H1 (cell line): Measurements from ENCODE around the gene NRXN2. TPM values are rescaled to one million over a fixed set of nuclear protein-coding genes. Genes with fewer than 3 reads are reported as not detected.

Experiments used
- CTCF ChIA-PET: fragments of 300-600 bp; sonication (Branson Sonifier 250); formaldehyde crosslinking; loops from one replicate; lab custom pipeline; 2021; ENCODE audit not compliant: partially characterized antibody; lab: Charles Lee
- POLR2A ChIA-PET: fragments of 300-600 bp; sonication (Branson Sonifier 250); formaldehyde crosslinking; loops from one replicate; lab custom pipeline; 2021; ENCODE audit warnings: inconsistent platforms; ENCODE audit not compliant: partially characterized antibody; lab: Charles Lee
- DNase-seq, 2 experiments: peaks; one replicate each; pipeline versions ENCODE4 v3.0.0 to v3.0.0-alpha.2; 2010 to 2022; ENCODE audit warnings: low spot score in 2 of 2, low read depth in 1 of 2, mixed read lengths in 1 of 2
- FAIRE-seq: peaks from 2 replicates; lab custom pipeline; 2011; peaks lifted over from hg19 to GRCh38; lab: Jason Lieb, UNC
- H2AFZ ChIP-seq: 2 replicates; pipeline ENCODE4 v1.8.1; 2012; ENCODE audit warnings: low read length, inconsistent platforms
- H2AK5ac ChIP-seq: 2 replicates; pipeline ENCODE4 v1.6.1; 2013; ENCODE audit warnings: low read depth, low read length
- H2BK120ac ChIP-seq: replicated peaks from 2 replicates; pipeline ENCODE3; 2013; ENCODE audit warnings: low read depth, low read length, inconsistent platforms
- H2BK12ac ChIP-seq: 2 replicates; pipeline ENCODE4 v1.6.1; 2013; ENCODE audit warnings: low read depth, low read length
- H2BK15ac ChIP-seq: 2 replicates; pipeline ENCODE4 v1.6.1; 2013; ENCODE audit warnings: low read length
- H2BK20ac ChIP-seq: 2 replicates; pipeline ENCODE4 v1.6.1; 2013; ENCODE audit warnings: low read length
- H2BK5ac ChIP-seq: 2 replicates; pipeline ENCODE4 v1.6.1; 2013; ENCODE audit warnings: low read depth, low read length
- H3K14ac ChIP-seq: 2 replicates; pipeline ENCODE4 v1.6.1; 2013; ENCODE audit warnings: inconsistent platforms; ENCODE audit not compliant: insufficient read length
- H3K18ac ChIP-seq: 2 replicates; pipeline ENCODE4 v1.6.1; 2013; ENCODE audit warnings: low read length; ENCODE audit errors: extremely low read depth
- H3K23ac ChIP-seq: 2 replicates; pipeline ENCODE4 v1.6.1; 2013; ENCODE audit warnings: inconsistent platforms; ENCODE audit not compliant: insufficient read length
- H3K23me2 ChIP-seq: 2 replicates; pipeline ENCODE4 v1.6.1; 2013; ENCODE audit warnings: low read depth, low read length
- H3K27ac ChIP-seq: 2 replicates; pipeline ENCODE4 v1.6.1; 2011; ENCODE audit warnings: low read depth, low read length, inconsistent platforms
- H3K27me3 ChIP-seq, 4 experiments: replicated peaks in 1 of 4; 1 replicate in 1 of 4; 2 replicates in 3 of 4; pipeline versions ENCODE4 v1.6.1 to v1.8.1; 2011 to 2013; ENCODE audit warnings: low read length in 3 of 4, mild to moderate bottlenecking in 3 of 4, inconsistent platforms in 2 of 4, mixed read lengths in 2 of 4, moderate library complexity in 1 of 4; ENCODE audit not compliant: control insufficient read depth in 3 of 4, insufficient read depth in 3 of 4; ENCODE audit errors: extremely low read depth in 1 of 4
- H3K36me3 ChIP-seq, 4 experiments: 2 replicates each; pipeline versions ENCODE4 v1.6.1 to v1.8.1; 2011 to 2013; ENCODE audit warnings: mild to moderate bottlenecking in 4 of 4, low read length in 3 of 4, moderate library complexity in 2 of 4, control low read depth in 1 of 4, inconsistent platforms in 1 of 4; ENCODE audit not compliant: insufficient read depth in 4 of 4, control insufficient read depth in 2 of 4
- H3K4ac ChIP-seq: replicated peaks from 2 replicates; pipeline ENCODE3; 2013; ENCODE audit warnings: low read length, low read depth, mixed read lengths, inconsistent platforms; ENCODE audit not compliant: insufficient read length
- H3K4me1 ChIP-seq, 4 experiments: replicated peaks in 1 of 4; 1 replicate in 1 of 4; 2 replicates in 3 of 4; pipeline versions ENCODE4 v1.6.1 to v1.8.1; 2011 to 2013; ENCODE audit warnings: low read length in 3 of 4, inconsistent platforms in 2 of 4, mixed read lengths in 1 of 4; ENCODE audit not compliant: insufficient read depth in 4 of 4, control insufficient read depth in 3 of 4
- H3K4me2 ChIP-seq, 2 experiments: 2 replicates each; pipeline versions ENCODE4 v1.6.1 to v1.8.1; 2011 to 2013; ENCODE audit warnings: low read depth in 2 of 2, low read length in 2 of 2, control low read depth in 1 of 2, inconsistent platforms in 1 of 2, mild to moderate bottlenecking in 1 of 2; ENCODE audit not compliant: insufficient read depth in 1 of 2
- H3K4me3 ChIP-seq, 4 experiments: fragments of 200-600, 300-600 bp in 1 of 4; sonication (generic), shearing (Covaris generic), sonication (Bioruptor Twin) in 1 of 4; 2 replicates each; pipeline versions ENCODE4 v1.5.1 to v1.8.1; 2011 to 2016; ENCODE audit warnings: low read length in 4 of 4, low read depth in 3 of 4, control low read depth in 2 of 4, inconsistent platforms in 2 of 4, mild to moderate bottlenecking in 2 of 4, mixed read lengths in 1 of 4, moderate library complexity in 1 of 4; ENCODE audit not compliant: insufficient read depth in 2 of 4; ENCODE audit errors: extremely low read depth in 1 of 4
- H3K56ac ChIP-seq: replicated peaks from 2 replicates; pipeline ENCODE3; 2013; ENCODE audit warnings: low read depth, mild to moderate bottlenecking, mixed read lengths, low read length, inconsistent platforms; ENCODE audit not compliant: insufficient read length
- H3K79me1 ChIP-seq: 2 replicates; pipeline ENCODE4 v1.6.1; 2013; ENCODE audit warnings: low read depth, low read length, control low read depth
- H3K79me2 ChIP-seq, 2 experiments: 2 replicates each; pipeline versions ENCODE4 v1.6.1 to v1.8.1; 2012 to 2013; ENCODE audit warnings: low read length in 2 of 2, mild to moderate bottlenecking in 2 of 2, inconsistent platforms in 1 of 2; ENCODE audit not compliant: insufficient read depth in 2 of 2, control insufficient read depth in 1 of 2
- H3K9ac ChIP-seq, 4 experiments: replicated peaks in 1 of 4; 1 replicate in 1 of 4; 2 replicates in 3 of 4; pipeline versions ENCODE4 v1.6.1 to v1.8.1; 2011 to 2013; ENCODE audit warnings: low read depth in 3 of 4, low read length in 3 of 4, control low read depth in 2 of 4, mild to moderate bottlenecking in 2 of 4, moderate library complexity in 2 of 4, inconsistent platforms in 1 of 4; ENCODE audit errors: extremely low read depth in 1 of 4
- H3K9me3 ChIP-seq, 2 experiments: 2 replicates each; pipeline versions ENCODE4 v1.6.1 to v1.8.1; 2012 to 2013; ENCODE audit warnings: mild to moderate bottlenecking in 2 of 2, moderate library complexity in 2 of 2, control low read depth in 1 of 2, inconsistent platforms in 1 of 2, low read depth in 1 of 2, low read length in 1 of 2, mixed read lengths in 1 of 2; ENCODE audit not compliant: insufficient read depth in 2 of 2
- H4K20me1 ChIP-seq, 2 experiments: replicated peaks in 1 of 2; 2 replicates each; pipeline versions ENCODE3 to v1.8.1; 2011 to 2013; ENCODE audit warnings: inconsistent platforms in 2 of 2, low read length in 2 of 2, mild to moderate bottlenecking in 1 of 2; ENCODE audit not compliant: insufficient read depth in 2 of 2, control insufficient read depth in 1 of 2
- H4K5ac ChIP-seq: 2 replicates; pipeline ENCODE4 v1.6.1; 2013; ENCODE audit warnings: low read length, low read depth, mixed read lengths, inconsistent platforms; ENCODE audit not compliant: insufficient read length
- H4K8ac ChIP-seq: 2 replicates; pipeline ENCODE4 v1.8.0; 2013; ENCODE audit warnings: mild to moderate bottlenecking, moderate library complexity, low read length, inconsistent platforms; ENCODE audit not compliant: insufficient read depth; ENCODE audit errors: extremely low read depth
- H4K91ac ChIP-seq: replicated peaks from 2 replicates; pipeline ENCODE3; 2013; ENCODE audit warnings: low read length, mixed read lengths, inconsistent platforms; ENCODE audit not compliant: insufficient read length
- BACH1 ChIP-seq: IDR thresholded peaks from 2 replicates; pipeline ENCODE4 v1.6.1; 2012; ENCODE audit warnings: low read length, improper control_type of control experiment
- CTBP2 ChIP-seq: IDR thresholded peaks from 2 replicates; pipeline ENCODE4 v1.7.0; 2011; ENCODE audit warnings: borderline replicate concordance, mild to moderate bottlenecking, moderate library complexity, mixed read lengths, low read length; ENCODE audit not compliant: insufficient read depth, insufficient read length
- GABPA ChIP-seq: IDR thresholded peaks from 2 replicates; pipeline ENCODE4 v1.6.1; 2011; ENCODE audit warnings: mild to moderate bottlenecking, low read length, moderate library complexity, borderline replicate concordance; ENCODE audit not compliant: insufficient read depth
- JUN ChIP-seq: IDR thresholded peaks from 2 replicates; pipeline ENCODE4 v1.6.1; 2011; ENCODE audit warnings: low read depth, mild to moderate bottlenecking, improper control_type of control experiment, low read length
- NANOG ChIP-seq: IDR thresholded peaks from 2 replicates; pipeline ENCODE4 v1.6.1; 2011; ENCODE audit warnings: low read length, low read depth, mild to moderate bottlenecking, inconsistent platforms; ENCODE audit not compliant: insufficient read depth, poor library complexity, severe bottlenecking
- SIX5 ChIP-seq: IDR thresholded peaks from 2 replicates; pipeline ENCODE4 v1.6.1; 2011; ENCODE audit warnings: mild to moderate bottlenecking, low read depth, low read length
- WGBS, 2 experiments: shearing (Covaris generic) in 1 of 2; methylation state at CpG; one replicate each; pipeline versions ENCODE4 v1.1.6 to v1.1.7; 2013 to 2015; ENCODE audit warnings: low lambda C conversion rate in 2 of 2, mixed read lengths in 2 of 2, inconsistent platforms in 1 of 2, low coverage in 1 of 2, missing lambda C conversion rate in 1 of 2; ENCODE audit not compliant: insufficient replicate concordance in 2 of 2, insufficient coverage in 1 of 2, insufficient read length in 1 of 2; ENCODE audit errors: extremely low coverage in 1 of 2, missing lambda C conversion rate in 1 of 2; 5-methylcytosine and 5-hydroxymethylcytosine counted together
- polyA plus RNA-seq, 7 experiments: library from polyadenylated mRNA; depleted of rRNA in 3 of 7; stranded (reverse) in 5 of 7; unstranded in 2 of 7; fragments of >200 nt in 5 of 7; fragments of 200-250 nt in 2 of 7; gene quantifications; 1 replicate in 5 of 7; 2 replicates in 1 of 7; 4 replicates in 1 of 7; pipeline versions ENCODE4 v1.2.1 to v1.2.3, GENCODE V29; 2011 to 2013; ENCODE audit warnings: missing spikeins in 2 of 7, mixed read lengths in 2 of 7
- total RNA-seq: library from RNA; stranded (reverse); fragmentation: NEBNext Ultra II Directional; extraction: Animal tissue kit (Norgen Biotek cat#: 25700); gene quantifications from 2 replicates; pipeline ENCODE4 v1.2.1, GENCODE V29; 2021

NRXN2 gene
- total and polyA plus RNA-seq, 2 of the 8 experiments (the other 6 are each of a cell fraction or from before 2014, with no cell fraction given) = 1.3 to 11.5 TPM

DNA sequence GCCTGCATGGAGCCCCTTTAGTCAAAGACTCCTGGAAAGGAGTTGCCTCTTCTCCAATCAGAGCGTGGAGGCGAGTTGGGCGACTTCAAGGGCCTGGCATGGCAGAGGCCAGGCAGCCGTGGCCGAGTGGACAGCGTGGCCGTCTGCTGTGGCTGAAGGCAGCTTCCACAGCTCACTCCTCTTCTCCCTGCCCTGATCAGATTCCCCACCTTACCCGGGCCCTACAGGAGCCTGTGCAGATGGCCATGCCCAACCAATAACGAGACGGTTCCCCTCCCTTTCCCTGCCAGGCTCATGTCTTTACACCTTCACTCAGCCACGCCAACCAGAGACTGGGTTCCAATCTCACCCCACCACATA lies 152.0 kb downstream of the NRXN2 start:
- Histone ChIP-seq H3K27me3 (peaks cover 0 to 3% (median 0%) of the 10 kb centered on the region in 4 experiments; a peak in 3 of 7 replicates), H4K20me1 (no peaks in the 10 kb centered on the region), H3K14ac (no peak overlapping the region), H3K18ac (no peak overlapping the region; the same call in 1 of the 2 replicates), H2BK120ac (no peak overlapping the region), H2BK12ac (peak overlapping the region; percentile 75; the same call in 1 of the 2 replicates), H2AFZ (no peak overlapping the region), H3K23me2 (no peaks in the 10 kb centered on the region), H3K9ac (no peak overlapping the region), H3K9me3 (no peaks in the 10 kb centered on the region), H4K5ac (no peak overlapping the region), H3K27ac (no peak overlapping the region), H3K79me1 (no peaks in the 10 kb centered on the region), H4K8ac (no peak overlapping the region), H3K36me3 (no peaks in the 10 kb centered on the region), H2BK5ac (no peak overlapping the region), H2BK15ac (peak overlapping the region; percentile 61; the same call in 1 of the 2 replicates)
- DNase-seq (no peak), FAIRE-seq (no peak)
- WGBS, 2 experiments = 88% methylated on average over 11 of the region's 11 CpGs; no CpG with 5 or more reads in 1 of the 2 experiments
- CTCF ChIA-PET = interaction anchor here (0.9 to 3.0 kb wide), 6 partner anchors 10 to 174 kb away, joined by 3 to 17 read pairs (median 4); no protein-coding TSS in a partner anchor
- TF ChIP-seq CTBP2 (no peak), GABPA (no peak), SIX5 (no peak), NANOG (no peak), BACH1 (no peak), JUN (no peak)
- TF ChIP-seq, all 59 proteins: peak for 0
- no peak overlapping the region for H3K4ac ChIP-seq
- H3K4me2 ChIP-seq = no peak overlapping the region
- no peak overlapping the region for H2BK20ac ChIP-seq
- H3K4me3 ChIP-seq = no peak overlapping the region
- H3K23ac ChIP-seq = no peak overlapping the region
- no peak overlapping the region for H4K91ac ChIP-seq
- POLR2A ChIA-PET = no interaction called here
- no peak overlapping the region; the same call in 1 of the 2 replicates for H2AK5ac ChIP-seq
- H3K4me1 ChIP-seq = peaks cover 0 to 21% (median 13%) of the 10 kb centered on the region in 4 experiments; a peak in 6 of 7 replicates
- no peak overlapping the region for H3K56ac ChIP-seq
- H3K79me2 ChIP-seq = no peaks in the 10 kb centered on the region
